ENCODE measurements around the gene CUTC. TPM values are rescaled to one million over a fixed set of nuclear protein-coding genes. Genes with fewer than 3 reads are reported as not detected.

The CUTC gene
- total RNA-seq (31.8 TPM), polyA plus RNA-seq (41.2 TPM)
- long read RNA-seq, donor 1, partial matches to known transcripts = 0 of 2 reads
- long read RNA-seq, donor 1, other reads (novel, unspliced or antisense) = 0 of 2 reads
- long read RNA-seq, donor 2 = 0 reads
- long read RNA-seq, donor 3, transcript CUTC-203 (8 exons, 831 nt) = minor isoform, 5 of 32 reads
- long read RNA-seq, donor 3, transcript CUTC-202 (9 exons, 1,346 nt) = major isoform, 12 of 32 reads
- long read RNA-seq, donor 3, partial matches to known transcripts = 15 of 32 reads
- long read RNA-seq, donor 3, other reads (novel, unspliced or antisense) = 0 of 32 reads
- long read RNA-seq, donor 4, partial matches to known transcripts = 0 of 5 reads
- long read RNA-seq, donor 4, other reads (novel, unspliced or antisense) = 0 of 5 reads
- long read RNA-seq, donor 5, transcript CUTC-203 (8 exons, 831 nt) = major isoform, 12 of 22 reads
- long read RNA-seq, donor 5, transcript CUTC-202 (9 exons, 1,346 nt) = minor isoform, 10 of 22 reads
- long read RNA-seq, donor 5, partial matches to known transcripts = 0 of 22 reads
- long read RNA-seq, donor 5, other reads (novel, unspliced or antisense) = 0 of 22 reads
- long read RNA-seq, donor 6, transcript CUTC-202 (9 exons, 1,346 nt) = major isoform, 8 of 15 reads
- long read RNA-seq, donor 6, partial matches to known transcripts = 0 of 15 reads
- long read RNA-seq, donor 6, other reads (novel, unspliced or antisense) = 5 of 15 reads
- long read RNA-seq, donor 7, transcript CUTC-202 (9 exons, 1,346 nt) = major isoform, 10 of 15 reads
- long read RNA-seq, donor 7, transcript CUTC-203 (8 exons, 831 nt) = minor isoform, 5 of 15 reads
- long read RNA-seq, donor 7, partial matches to known transcripts = 0 of 15 reads
- long read RNA-seq, donor 7, other reads (novel, unspliced or antisense) = 0 of 15 reads
- long read RNA-seq, donor 8, partial matches to known transcripts = 0 of 5 reads
- long read RNA-seq, donor 8, other reads (novel, unspliced or antisense) = 0 of 5 reads
- long read RNA-seq, donor 9, transcript CUTC-202 (9 exons, 1,346 nt) = major isoform, 6 of 8 reads
- long read RNA-seq, donor 9, partial matches to known transcripts = 0 of 8 reads
- long read RNA-seq, donor 9, other reads (novel, unspliced or antisense) = 0 of 8 reads
- long read RNA-seq, donor 10, transcript CUTC-202 (9 exons, 1,346 nt) = major isoform, 8 of 12 reads
- long read RNA-seq, donor 10, partial matches to known transcripts = 0 of 12 reads
- long read RNA-seq, donor 10, other reads (novel, unspliced or antisense) = 0 of 12 reads

GRCh38 chr10:99732033-99732842 lies at the start of gene CUTC, which contains the start of gene COX15:
TSS of gene CUTC (plus strand) at chr10:99732234. CDS start at chr10:99732349, 115 bp downstream.
TSS of gene COX15 (minus strand) at chr10:99732127. CDS start at chr10:99732049, 78 bp downstream.
- DNase-seq (ENCODE audit: low read depth in 6 of 9, low spot score in 9 of 9) = peak; percentile 91 to 98 (median 96)
- H3K36me3 ChIP-seq (ENCODE audit: control insufficient read depth in 2 of 2, insufficient read depth in 2 of 2, low read length in 1 of 2) = peaks cover 4 to 17% of the 10 kb centered on the region in 2 donors
- no peaks in the 10 kb centered on the region for H3K27me3 ChIP-seq (ENCODE audit: control insufficient read depth in 2 of 2, insufficient read depth in 1 of 2, low read length in 1 of 2)
- H3K4me1 ChIP-seq (ENCODE audit: control insufficient read depth in 2 of 2, insufficient read depth in 2 of 2, low read length in 2 of 2) = peaks cover 11 to 13% of the 10 kb centered on the region in 2 donors
- no peaks in the 10 kb centered on the region for H3K9me3 ChIP-seq (ENCODE audit: control insufficient read depth in 2 of 2, insufficient read depth in 1 of 2, low read length in 1 of 2)
- WGBS = under 1% methylated on average over 73 of the region's 73 CpGs
- H3K4me3 ChIP-seq (ENCODE audit: low read length in 2 of 2) = peak within 1 kb of the TSS; percentile 66 to 82
- peak within 1 kb of the TSS; percentile 91 to 97 for H3K27ac ChIP-seq (ENCODE audit: low read depth in 1 of 2, low read length in 1 of 2)

GRCh38 chr10:99682752-99683151 lies 49.3 kb upstream of the CUTC start:
- Histone ChIP-seq H3K9me3 (ENCODE audit: control insufficient read depth in 2 of 2, insufficient read depth in 1 of 2, low read length in 1 of 2) (no peaks in the 10 kb centered on the region), H3K36me3 (ENCODE audit: control insufficient read depth in 2 of 2, insufficient read depth in 2 of 2, low read length in 1 of 2) (peaks cover 0 to 7% of the 10 kb centered on the region in 2 donors), H3K27ac (ENCODE audit: low read depth in 1 of 2, low read length in 1 of 2) (no peak overlapping the region), H3K4me3 (ENCODE audit: low read length in 2 of 2) (no peak overlapping the region), H3K4me1 (ENCODE audit: control insufficient read depth in 2 of 2, insufficient read depth in 2 of 2, low read length in 2 of 2) (no peaks in the 10 kb centered on the region), H3K27me3 (ENCODE audit: control insufficient read depth in 2 of 2, insufficient read depth in 1 of 2, low read length in 1 of 2) (no peaks in the 10 kb centered on the region)
- DNase-seq (ENCODE audit: low read depth in 6 of 9, low spot score in 9 of 9) = no peak
- 96% methylated on average over 1 of the region's 1 CpG for WGBS

GRCh38 chr10:99685597-99685967 lies 46.5 kb upstream of the CUTC start:
- H3K9me3 ChIP-seq (ENCODE audit: control insufficient read depth in 2 of 2, insufficient read depth in 1 of 2, low read length in 1 of 2) = no peaks in the 10 kb centered on the region
- 19% methylated on average over 2 of the region's 2 CpGs for WGBS
- H3K36me3 ChIP-seq (ENCODE audit: control insufficient read depth in 2 of 2, insufficient read depth in 2 of 2, low read length in 1 of 2) = peaks cover 0 to 2% of the 10 kb centered on the region in 2 donors
- H3K4me3 ChIP-seq (ENCODE audit: low read length in 2 of 2) = no peak overlapping the region
- peak in 2 of 9 donors; percentile 5 to 16 for DNase-seq (ENCODE audit: low read depth in 6 of 9, low spot score in 9 of 9)
- no peaks in the 10 kb centered on the region for H3K4me1 ChIP-seq (ENCODE audit: control insufficient read depth in 2 of 2, insufficient read depth in 2 of 2, low read length in 2 of 2)
- H3K27me3 ChIP-seq (ENCODE audit: control insufficient read depth in 2 of 2, insufficient read depth in 1 of 2, low read length in 1 of 2) = no peaks in the 10 kb centered on the region
- no peak overlapping the region for H3K27ac ChIP-seq (ENCODE audit: low read depth in 1 of 2, low read length in 1 of 2)

GRCh38 chr10:99689461-99689860 lies 42.6 kb upstream of the CUTC start:
- no peaks in the 10 kb centered on the region for H3K27me3 ChIP-seq (ENCODE audit: control insufficient read depth in 2 of 2, insufficient read depth in 1 of 2, low read length in 1 of 2)
- no peak overlapping the region for H3K27ac ChIP-seq (ENCODE audit: low read depth in 1 of 2, low read length in 1 of 2)
- no peak for DNase-seq (ENCODE audit: low read depth in 6 of 9, low spot score in 9 of 9)
- H3K4me1 ChIP-seq (ENCODE audit: control insufficient read depth in 2 of 2, insufficient read depth in 2 of 2, low read length in 2 of 2) = no peaks in the 10 kb centered on the region
- H3K4me3 ChIP-seq (ENCODE audit: low read length in 2 of 2) = no peak overlapping the region
- peaks cover 0 to 4% of the 10 kb centered on the region in 2 donors for H3K36me3 ChIP-seq (ENCODE audit: control insufficient read depth in 2 of 2, insufficient read depth in 2 of 2, low read length in 1 of 2)
- 100% methylated on average over 1 of the region's 1 CpG for WGBS
- H3K9me3 ChIP-seq (ENCODE audit: control insufficient read depth in 2 of 2, insufficient read depth in 1 of 2, low read length in 1 of 2) = no peaks in the 10 kb centered on the region

- no peak for DNase-seq (ENCODE audit: low read depth in 6 of 9, low spot score in 9 of 9)
- no peak overlapping the region for H3K4me3 ChIP-seq (ENCODE audit: low read length in 2 of 2)
- no peaks in the 10 kb centered on the region for H3K27me3 ChIP-seq (ENCODE audit: control insufficient read depth in 2 of 2, insufficient read depth in 1 of 2, low read length in 1 of 2)
- H3K27ac ChIP-seq (ENCODE audit: low read depth in 1 of 2, low read length in 1 of 2) = no peak overlapping the region
- H3K4me1 ChIP-seq (ENCODE audit: control insufficient read depth in 2 of 2, insufficient read depth in 2 of 2, low read length in 2 of 2) = no peaks in the 10 kb centered on the region
- H3K9me3 ChIP-seq (ENCODE audit: control insufficient read depth in 2 of 2, insufficient read depth in 1 of 2, low read length in 1 of 2) = no peaks in the 10 kb centered on the region
- peaks cover 0 to 11% of the 10 kb centered on the region in 2 donors for H3K36me3 ChIP-seq (ENCODE audit: control insufficient read depth in 2 of 2, insufficient read depth in 2 of 2, low read length in 1 of 2)
- WGBS = over 99% methylated on average over 3 of the region's 3 CpGs
Measured at GRCh38 chr10:99693933-99694583, 38.0 kb upstream of the CUTC start.

- WGBS = 97% methylated on average over 6 of the region's 6 CpGs
- H3K36me3 ChIP-seq (ENCODE audit: control insufficient read depth in 2 of 2, insufficient read depth in 2 of 2, low read length in 1 of 2) = peaks cover 0 to 11% of the 10 kb centered on the region in 2 donors
Measured at GRCh38 chr10:99695761-99696160, 36.3 kb upstream of the CUTC start.

GRCh38 chr10:99698504-99699080 lies 33.4 kb upstream of the CUTC start:
- Histone ChIP-seq H3K36me3 (ENCODE audit: control insufficient read depth in 2 of 2, insufficient read depth in 2 of 2, low read length in 1 of 2) (peaks cover 0 to 7% of the 10 kb centered on the region in 2 donors), H3K27me3 (ENCODE audit: control insufficient read depth in 2 of 2, insufficient read depth in 1 of 2, low read length in 1 of 2) (no peaks in the 10 kb centered on the region), H3K9me3 (ENCODE audit: control insufficient read depth in 2 of 2, insufficient read depth in 1 of 2, low read length in 1 of 2) (no peaks in the 10 kb centered on the region), H3K27ac (ENCODE audit: low read depth in 1 of 2, low read length in 1 of 2) (no peak overlapping the region), H3K4me1 (ENCODE audit: control insufficient read depth in 2 of 2, insufficient read depth in 2 of 2, low read length in 2 of 2) (no peaks in the 10 kb centered on the region), H3K4me3 (ENCODE audit: low read length in 2 of 2) (no peak overlapping the region)
- WGBS = 95% methylated on average over 8 of the region's 8 CpGs
- no peak for DNase-seq (ENCODE audit: low read depth in 6 of 9, low spot score in 9 of 9)

More at GRCh38 chr10:99695761-99696160, 36.3 kb upstream of the CUTC start:
- Histone ChIP-seq H3K4me3 (ENCODE audit: low read length in 2 of 2) (no peak overlapping the region), H3K27ac (ENCODE audit: low read depth in 1 of 2, low read length in 1 of 2) (no peak overlapping the region), H3K27me3 (ENCODE audit: control insufficient read depth in 2 of 2, insufficient read depth in 1 of 2, low read length in 1 of 2) (no peaks in the 10 kb centered on the region), H3K9me3 (ENCODE audit: control insufficient read depth in 2 of 2, insufficient read depth in 1 of 2, low read length in 1 of 2) (no peaks in the 10 kb centered on the region), H3K4me1 (ENCODE audit: control insufficient read depth in 2 of 2, insufficient read depth in 2 of 2, low read length in 2 of 2) (no peaks in the 10 kb centered on the region)
- no peak for DNase-seq (ENCODE audit: low read depth in 6 of 9, low spot score in 9 of 9)
